Activated CD4-positive, alpha-beta T cell treated with anti-CD3 and anti-CD28 coated beads for 36 hours (primary cell): ENCODE data around the gene MRPL23. TPM values are rescaled to one million over a fixed set of nuclear protein-coding genes. Genes with fewer than 3 reads are reported as not detected.

Source experiments
- ATAC-seq: fragments of 200-7000 bp; cut with Tn5 transposase; one replicate; pipeline ENCODE4 v1.10.0; 2021; ENCODE audit warnings: mild to moderate bottlenecking, moderate library complexity
- CTCF ChIA-PET: fragments of 350-600 bp; sonication (Branson Sonifier 250); formaldehyde crosslinking; loops from one replicate; lab custom pipeline; 2021; ENCODE audit warnings: antibody characterized with exemption; lab: Charles Lee
- POLR2A ChIA-PET: fragments of 350-600 bp; sonication (Branson Sonifier 250); formaldehyde crosslinking; loops from one replicate; lab custom pipeline; 2021; ENCODE audit warnings: antibody characterized with exemption, inconsistent platforms; lab: Charles Lee
- DNase-seq: peaks from one replicate; pipeline ENCODE4 v3.0.0-alpha.2; 2020
- H3K27ac Mint-ChIP-seq: one replicate; pipeline ENCODE4 v1.8.0; 2021; ENCODE audit warnings: mixed read lengths
- H3K27me3 Mint-ChIP-seq: one replicate; pipeline ENCODE4 v1.8.0; 2021; ENCODE audit warnings: mixed read lengths
- H3K36me3 Mint-ChIP-seq: one replicate; pipeline ENCODE4 v1.8.0; 2021; ENCODE audit warnings: low read depth, mixed read lengths
- H3K4me1 Mint-ChIP-seq: one replicate; pipeline ENCODE4 v1.8.0; 2021; ENCODE audit warnings: mixed read lengths
- H3K4me3 Mint-ChIP-seq: one replicate; pipeline ENCODE4 v1.8.0; 2021; ENCODE audit warnings: mild to moderate bottlenecking, moderate library complexity, mixed read lengths
- H3K9me3 Mint-ChIP-seq: one replicate; pipeline ENCODE4 v1.8.0; 2021; ENCODE audit warnings: low read depth, mixed read lengths
- intact Hi-C, 2 experiments: fragments of 100-400 bp; cut with DNase I in 1 of 2; cut with micrococcal nuclease in 1 of 2; formaldehyde crosslinking; loops; one replicate each; pipeline versions ENCODE4 v1.14.2 to v1.15.1; 2022 to 2024; cut with DNase I, micrococcal nuclease
- total RNA-seq, 2 experiments: library from RNA; stranded (reverse); gene quantifications; one replicate each; pipeline ENCODE4 v1.2.3, GENCODE V29; 2021

The MRPL23 gene
- total RNA-seq, 2 experiments from 2014 or later, result 106 to 137 TPM

DNA sequence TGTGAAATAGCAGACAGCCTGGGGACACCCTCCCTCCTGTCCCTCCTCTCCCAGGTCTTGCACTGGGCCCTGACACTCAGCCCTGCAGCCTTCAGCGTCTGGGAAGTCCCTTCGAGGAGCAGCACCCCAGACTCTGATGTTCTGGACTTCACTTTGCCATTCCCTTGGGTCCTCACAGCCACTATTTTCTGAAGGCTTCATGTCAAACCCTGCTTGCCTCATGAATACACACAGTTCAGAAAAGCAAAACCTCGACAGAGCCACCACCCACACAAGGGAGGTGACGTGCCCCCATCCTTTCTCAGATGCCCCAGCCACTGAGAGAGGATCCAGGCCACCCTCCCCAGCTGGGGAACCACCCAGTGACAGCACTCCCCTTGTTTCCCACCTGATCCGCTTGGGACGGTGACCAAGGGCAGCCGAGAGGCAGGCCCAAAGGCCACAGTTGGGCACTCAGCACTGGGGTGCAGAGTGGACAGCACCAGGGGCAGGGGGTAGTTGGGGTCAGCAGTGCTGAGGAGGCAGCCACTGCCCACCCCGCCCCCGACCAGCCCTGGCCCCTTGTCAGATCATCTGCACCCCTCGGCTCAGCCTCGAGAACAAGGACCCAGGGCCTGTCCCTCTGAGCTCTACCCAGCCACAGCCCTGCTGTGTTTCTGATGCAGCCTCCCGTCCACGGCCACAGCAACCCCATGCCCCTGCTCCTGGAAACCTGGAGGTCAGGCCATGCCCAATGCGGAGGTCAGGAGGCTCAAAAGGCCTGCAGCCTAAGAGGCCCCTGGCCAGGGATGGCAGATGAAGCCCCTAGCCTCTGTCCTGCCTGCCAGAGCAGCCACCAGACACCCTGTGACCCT lies 30.8 kb upstream of the MRPL23 start:
- ATAC-seq (peak; percentile 44), DNase-seq (peak; percentile 49)
- Mint-ChIP-seq H3K9me3 (no peaks in the 10 kb centered on the region), H3K4me1 (peaks cover 7% of the 10 kb centered on the region), H3K27me3 (peaks cover 12% of the 10 kb centered on the region), H3K4me3 (no peak overlapping the region), H3K27ac (no peak overlapping the region), H3K36me3 (no peaks in the 10 kb centered on the region)
- ChIA-PET POLR2A (no interaction called here), CTCF (interaction anchor here (0.5 to 1.6 kb wide), 5 partner anchors 15 to 438 kb away, joined by 3 to 11 read pairs (median 4); partner anchors contain the start of gene PRR33)
- intact Hi-C loops, result loop anchor here (5.0 kb wide), 3 partner anchors 34 to 236 kb away; no protein-coding TSS in a partner anchor

DNA sequence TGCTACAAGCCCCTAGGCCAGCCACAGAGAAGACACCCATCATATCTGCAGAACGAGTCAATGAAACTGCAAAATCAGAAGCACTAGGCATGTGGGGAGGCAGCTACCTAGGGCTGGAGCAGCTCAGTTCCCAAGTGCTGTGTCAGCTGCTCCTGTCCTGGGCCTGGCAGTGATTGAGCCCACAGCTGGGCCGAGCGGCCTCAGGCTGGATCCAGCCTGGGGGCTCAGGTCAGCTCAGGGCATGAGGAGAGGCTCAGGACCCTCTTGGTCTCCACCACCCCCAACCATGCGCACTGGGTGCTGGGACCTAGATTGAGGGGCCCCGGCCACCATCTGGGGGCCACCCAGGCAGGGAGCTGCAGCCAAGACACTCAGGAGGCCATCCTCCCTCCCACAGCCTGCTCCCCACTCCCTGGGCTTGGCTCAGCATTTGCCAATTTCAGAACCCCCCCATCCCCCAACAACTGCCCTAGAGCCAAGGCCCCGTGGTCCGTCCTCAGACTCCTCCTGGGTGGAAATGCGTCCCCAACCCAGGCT lies 30.1 kb upstream of the MRPL23 start:
- ChIA-PET CTCF (interaction anchor here (0.6 to 1.6 kb wide), 4 partner anchors 26 to 84 kb away, joined by 3 to 11 read pairs (median 4); partner anchors contain the start of gene PRR33), POLR2A (interaction anchor here (0.6 kb wide), 1 partner anchor 171 kb away, joined by 3 read pairs; no protein-coding TSS in a partner anchor)
- Mint-ChIP-seq H3K4me1 (peaks cover 7% of the 10 kb centered on the region), H3K9me3 (no peaks in the 10 kb centered on the region), H3K27me3 (peaks cover 12% of the 10 kb centered on the region), H3K27ac (no peak overlapping the region), H3K4me3 (no peak overlapping the region), H3K36me3 (no peaks in the 10 kb centered on the region)
- ATAC-seq (peak; percentile 33), DNase-seq (no peak)
- intact Hi-C loops, result loop anchor here (5.0 kb wide), 3 partner anchors 35 to 235 kb away; no protein-coding TSS in a partner anchor

DNA sequence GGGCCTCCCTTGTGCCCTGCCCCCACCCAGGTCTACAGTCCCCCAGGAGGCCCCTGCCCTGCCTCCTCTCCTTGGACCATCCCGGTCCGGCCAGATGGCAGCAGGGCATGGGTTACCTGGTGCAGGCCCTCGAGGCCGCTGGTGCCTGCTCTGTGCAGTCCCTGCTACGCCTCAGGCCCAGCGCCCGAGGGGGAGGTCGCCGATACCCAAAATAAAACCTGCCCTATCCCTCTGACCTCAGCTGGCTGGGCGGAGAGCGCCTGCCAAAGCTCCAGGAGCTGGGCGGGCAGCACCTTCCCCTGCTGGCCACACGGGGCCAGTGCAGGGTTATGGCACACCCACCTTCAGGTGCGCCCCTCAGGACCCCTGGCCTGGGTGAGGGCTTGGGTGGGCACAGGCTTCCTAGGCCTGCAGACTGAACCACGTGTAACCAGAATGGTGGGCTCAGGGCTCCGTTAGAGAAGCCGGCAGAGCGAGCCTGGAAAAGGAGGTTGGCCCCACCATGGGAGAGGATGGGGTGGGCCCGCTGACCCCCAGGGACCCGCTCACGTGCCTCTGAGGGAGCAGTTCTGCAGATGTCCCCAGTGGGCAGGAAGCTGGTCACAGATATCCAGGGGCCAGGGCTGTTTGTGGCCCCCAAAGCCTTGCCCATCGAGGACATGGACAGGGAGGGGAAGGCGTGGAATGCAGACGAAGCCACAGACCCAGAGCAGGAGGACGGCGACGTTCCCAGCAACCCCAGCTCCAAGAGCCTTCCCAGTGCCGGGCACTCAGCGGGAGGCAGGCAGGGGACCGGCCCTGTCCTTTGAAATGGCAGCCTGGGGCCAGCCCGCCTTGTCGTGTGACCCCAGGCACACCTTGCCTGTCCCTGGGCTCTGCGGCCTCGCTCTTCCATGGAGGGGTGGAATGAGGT lies 29.4 kb upstream of the MRPL23 start:
- DNase-seq (no peak), ATAC-seq (peak; percentile 33)
- intact Hi-C loops, result loop anchor here (1.0 to 5.0 kb wide), 5 partner anchors 35 to 235 kb away; partner anchors contain the start of gene TNNI2 (in 1 of the 2)
- POLR2A ChIA-PET, result interaction anchor here (0.6 kb wide), 1 partner anchor 172 kb away, joined by 3 read pairs; no protein-coding TSS in a partner anchor
- Mint-ChIP-seq H3K4me1 (peaks cover 7% of the 10 kb centered on the region), H3K27ac (no peak overlapping the region), H3K36me3 (no peaks in the 10 kb centered on the region), H3K9me3 (no peaks in the 10 kb centered on the region), H3K4me3 (no peak overlapping the region), H3K27me3 (peaks cover 12% of the 10 kb centered on the region)
- CTCF ChIA-PET, result interaction anchor here (0.6 to 1.6 kb wide), 7 partner anchors 27 to 83 kb away, joined by 3 to 11 read pairs (median 3); partner anchors contain the start of genes LSP1 and PRR33

DNA sequence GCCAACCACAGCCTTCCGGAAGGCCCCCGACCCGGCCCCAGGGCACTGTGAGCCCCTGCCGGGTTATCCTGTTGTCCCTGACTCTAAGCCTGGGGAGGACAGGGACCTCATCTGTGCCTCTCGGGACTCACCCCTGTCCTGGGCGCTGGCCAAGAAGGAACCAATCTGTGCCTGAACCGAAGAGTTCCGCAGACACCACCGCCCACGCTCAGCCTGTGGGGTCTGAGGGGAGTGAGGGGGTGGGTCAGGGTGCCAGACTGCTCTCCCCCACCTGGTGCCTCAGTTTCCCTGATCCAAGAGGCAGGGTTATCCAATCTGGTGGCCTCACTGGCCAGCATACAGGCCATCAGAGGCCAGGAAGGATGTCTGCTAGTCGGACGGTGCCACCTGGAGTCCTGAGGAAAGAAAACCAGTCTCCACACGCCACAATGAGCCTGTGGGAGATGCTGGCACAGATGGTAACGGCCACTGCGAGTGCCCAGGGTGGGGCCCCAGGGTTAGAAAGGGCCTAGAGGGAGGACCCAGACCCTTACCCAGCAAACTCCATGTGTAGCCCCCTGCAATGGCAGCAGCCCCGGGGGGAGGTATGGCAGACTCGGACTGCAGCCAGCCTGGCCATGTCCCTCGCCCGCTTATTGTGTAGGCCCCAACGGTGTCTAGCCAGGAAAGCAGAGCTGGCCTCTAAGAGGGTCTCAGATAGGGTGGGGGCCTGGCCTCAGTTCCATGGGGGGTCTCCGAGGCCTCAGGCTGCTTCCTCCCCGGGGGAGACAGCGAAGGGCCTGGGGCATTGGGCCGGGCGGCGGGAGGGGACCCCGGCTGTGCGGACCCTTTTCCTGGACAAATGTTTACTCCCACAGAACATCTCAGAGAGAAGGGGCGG lies 28.5 kb upstream of the MRPL23 start:
- peak; percentile 37 for DNase-seq
- POLR2A ChIA-PET, result no interaction called here
- peaks cover 13% of the 10 kb centered on the region for H3K27me3 Mint-ChIP-seq
- CTCF ChIA-PET, result interaction anchor here (0.6 to 0.8 kb wide), 2 partner anchors 37 to 59 kb away, joined by 3 read pairs; no protein-coding TSS in a partner anchor
- intact Hi-C loops, result loop anchor here (1.0 to 5.0 kb wide), 5 partner anchors 36 to 234 kb away; partner anchors contain the start of gene TNNI2 (in 1 of the 2)
- H3K9me3 Mint-ChIP-seq, result no peaks in the 10 kb centered on the region
- H3K27ac Mint-ChIP-seq, result no peak overlapping the region
- H3K4me3 Mint-ChIP-seq, result no peak overlapping the region
- ATAC-seq, result no peak
- no peaks in the 10 kb centered on the region for H3K36me3 Mint-ChIP-seq
- peaks cover 8% of the 10 kb centered on the region for H3K4me1 Mint-ChIP-seq

DNA sequence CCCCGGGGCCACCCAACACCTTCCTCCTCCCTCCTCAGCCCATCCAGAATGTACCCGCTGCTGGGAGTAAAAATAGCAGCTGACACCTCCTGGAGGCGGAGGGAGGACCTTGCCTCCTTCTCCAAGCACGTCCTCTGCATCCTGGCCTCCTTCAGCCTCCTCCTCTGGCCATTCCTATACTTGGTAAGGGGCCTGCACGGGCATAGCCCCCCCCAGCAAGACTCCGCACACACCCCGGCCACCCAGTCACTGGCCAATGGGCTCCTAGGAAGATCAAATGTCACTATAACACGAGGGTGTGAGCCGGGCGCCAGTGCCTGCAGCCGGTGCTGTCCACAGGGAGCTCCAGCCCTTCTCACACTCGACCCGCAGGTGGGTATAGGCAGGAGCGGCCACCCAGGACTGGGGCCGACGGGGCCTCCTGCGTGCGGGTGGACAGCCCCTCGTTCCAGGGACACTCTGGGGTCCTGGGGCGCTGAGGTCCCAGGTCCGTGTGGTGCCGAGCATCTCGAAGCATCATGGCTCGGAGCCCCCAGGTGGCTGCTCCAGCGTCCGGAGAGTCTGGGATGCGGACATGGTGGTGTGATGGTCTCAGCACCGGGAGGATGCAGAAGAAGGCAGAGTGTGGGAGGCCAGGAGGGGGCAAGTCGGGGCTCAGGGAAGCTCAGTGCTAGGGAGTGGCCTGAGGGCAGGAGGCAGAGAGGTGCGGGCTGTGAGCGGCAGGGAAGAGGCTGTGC lies 27.6 kb upstream of the MRPL23 start, which contains the start of gene TNNT3:
TNNT3 (plus strand) TSS at position 313 of the 737 bp plus-strand sequence. CDS start 3,172 bp downstream, outside the sequence.
- no peaks in the 10 kb centered on the region for H3K9me3 Mint-ChIP-seq
- POLR2A ChIA-PET, result no interaction called here
- intact Hi-C loops, result loop anchor here (2.0 to 5.0 kb wide), 4 partner anchors 37 to 233 kb away; no protein-coding TSS in a partner anchor
- no peaks in the 10 kb centered on the region for H3K36me3 Mint-ChIP-seq
- H3K27ac Mint-ChIP-seq, result no peak within 1 kb of the TSS
- CTCF ChIA-PET, result interaction anchor here (0.6 kb wide), 1 partner anchor 50 kb away, joined by 3 read pairs; no protein-coding TSS in a partner anchor
- peaks cover 11% of the 10 kb centered on the region for H3K4me1 Mint-ChIP-seq
- H3K4me3 Mint-ChIP-seq, result no peak within 1 kb of the TSS
- H3K27me3 Mint-ChIP-seq, result peaks cover 11% of the 10 kb centered on the region
- no peak for ATAC-seq
- no peak for DNase-seq

DNA sequence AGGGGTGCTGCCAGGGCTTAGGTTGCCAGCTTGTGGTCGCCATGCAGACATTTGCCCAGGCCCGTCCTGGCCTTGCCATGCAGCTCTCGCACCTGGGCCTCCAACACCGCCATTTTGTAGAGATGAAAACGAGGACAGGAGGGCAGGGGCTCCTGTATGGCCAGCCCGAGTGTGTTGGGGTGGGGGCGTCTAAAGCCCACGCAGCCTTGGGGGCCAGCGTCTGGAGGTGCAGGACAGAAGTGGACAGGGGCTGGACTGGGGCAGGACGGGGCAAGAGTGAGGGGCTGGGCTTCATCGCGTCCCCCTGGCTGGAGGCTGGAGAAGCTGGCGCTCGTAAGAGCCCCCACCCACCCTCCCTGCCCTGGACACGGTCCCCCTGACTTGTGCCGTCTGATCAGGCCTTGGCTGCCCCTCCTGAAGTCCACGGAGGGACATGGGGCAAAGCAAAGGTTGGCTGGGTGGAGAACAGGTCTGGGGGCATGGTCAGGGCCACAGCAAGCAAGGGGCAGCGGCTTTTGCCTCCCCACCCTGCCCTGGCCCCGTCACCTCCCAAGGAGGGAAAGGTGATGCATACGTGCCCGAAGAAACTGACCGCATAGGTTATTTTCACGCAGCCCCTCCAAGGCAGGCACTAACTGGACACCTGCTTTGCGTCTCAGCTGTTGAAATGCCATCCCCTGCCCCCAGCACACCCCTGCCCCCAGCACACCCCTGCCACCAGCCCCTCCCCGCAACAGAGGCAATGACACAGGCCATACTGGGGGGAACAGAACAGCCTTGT lies 26.8 kb upstream of the MRPL23 start:
- DNase-seq (no peak), ATAC-seq (no peak)
- POLR2A ChIA-PET, result no interaction called here
- Mint-ChIP-seq H3K36me3 (no peaks in the 10 kb centered on the region), H3K4me3 (no peak overlapping the region), H3K27ac (no peak overlapping the region), H3K9me3 (no peaks in the 10 kb centered on the region), H3K27me3 (peaks cover 4% of the 10 kb centered on the region), H3K4me1 (peaks cover 11% of the 10 kb centered on the region)
- intact Hi-C loops, result no loop called here
- CTCF ChIA-PET, result interaction anchor here (0.6 kb wide), 1 partner anchor 50 kb away, joined by 3 read pairs; no protein-coding TSS in a partner anchor

DNA sequence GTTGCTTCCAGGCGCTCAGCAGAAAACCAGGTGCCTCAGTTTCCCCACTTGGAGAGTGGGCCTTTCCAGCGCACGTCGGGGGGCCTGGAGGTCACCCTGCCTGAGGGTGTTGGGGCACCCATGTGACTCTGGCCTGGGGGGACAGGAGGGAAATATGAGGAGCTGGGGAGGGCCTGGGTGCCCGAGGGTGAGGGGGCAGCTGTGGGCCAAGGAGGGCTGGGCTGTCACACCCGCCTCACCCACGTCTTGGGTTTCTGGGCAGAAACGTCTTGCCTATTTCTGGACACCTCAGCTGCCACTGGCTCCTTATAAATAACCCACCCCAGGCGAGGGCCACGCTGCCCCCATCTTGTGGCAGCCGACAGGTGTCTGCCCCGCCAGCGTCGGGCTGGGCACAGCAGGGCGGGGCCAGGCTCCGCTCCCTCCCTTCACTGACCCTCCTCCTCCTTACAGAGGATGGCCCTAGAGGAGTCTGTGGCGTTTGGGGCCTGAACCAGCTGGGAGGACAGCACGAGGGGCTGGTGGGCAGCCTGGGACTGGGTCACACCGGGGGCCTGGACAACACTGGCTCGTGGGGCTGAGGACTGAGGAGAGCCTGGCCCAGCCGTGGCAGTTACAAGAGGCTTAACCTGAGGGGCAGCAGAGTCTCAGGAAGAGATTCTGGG lies 26.1 kb upstream of the MRPL23 start:
- H3K36me3 Mint-ChIP-seq, result no peaks in the 10 kb centered on the region
- H3K4me1 Mint-ChIP-seq, result peaks cover 6% of the 10 kb centered on the region
- H3K4me3 Mint-ChIP-seq, result no peak overlapping the region
- ChIA-PET POLR2A (interaction anchor here (0.6 kb wide), 1 partner anchor 19 kb away, joined by 3 read pairs; no protein-coding TSS in a partner anchor), CTCF (interaction anchor here (0.7 to 1.3 kb wide), 5 partner anchors 30 to 227 kb away, joined by 3 to 5 read pairs (median 4); no protein-coding TSS in a partner anchor)
- no peak overlapping the region for H3K27ac Mint-ChIP-seq
- peaks cover 4% of the 10 kb centered on the region for H3K27me3 Mint-ChIP-seq
- intact Hi-C loops, result no loop called here
- ATAC-seq, result no peak
- H3K9me3 Mint-ChIP-seq, result no peaks in the 10 kb centered on the region
- no peak for DNase-seq

DNA sequence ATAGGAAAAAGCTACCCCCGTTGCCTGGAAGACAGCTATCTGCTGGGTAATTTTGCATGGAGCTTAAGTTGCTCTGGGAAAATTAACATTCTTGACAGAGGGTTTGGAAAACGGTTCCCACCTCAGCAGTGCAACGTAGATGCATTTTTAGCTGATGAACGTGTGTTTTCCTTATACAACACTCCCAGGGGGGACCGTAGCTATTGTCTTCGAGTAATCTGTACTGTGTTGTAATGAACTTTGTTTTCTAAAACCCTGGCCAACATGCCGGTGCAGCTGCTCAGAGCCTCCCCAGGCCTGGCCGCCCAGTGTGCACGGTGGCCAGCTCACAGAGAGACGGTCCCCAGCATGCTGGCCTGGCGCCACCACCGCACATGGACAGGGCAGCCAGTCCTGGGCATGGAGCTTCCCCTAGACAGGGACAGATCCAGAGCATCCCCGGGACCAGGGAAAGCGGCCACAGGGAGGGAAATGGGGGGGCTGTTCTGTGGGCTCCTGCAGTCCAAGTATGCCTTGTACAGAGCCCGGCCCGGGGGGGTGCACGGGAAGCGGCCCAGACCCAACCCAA lies 25.5 kb upstream of the MRPL23 start:
- H3K27me3 Mint-ChIP-seq, result peaks cover 4% of the 10 kb centered on the region
- no peak for DNase-seq
- ChIA-PET CTCF (interaction anchor here (0.7 to 1.3 kb wide), 5 partner anchors 31 to 228 kb away, joined by 3 to 5 read pairs (median 4); no protein-coding TSS in a partner anchor), POLR2A (no interaction called here)
- peaks cover 4% of the 10 kb centered on the region for H3K4me1 Mint-ChIP-seq
- ATAC-seq, result no peak
- H3K4me3 Mint-ChIP-seq, result no peak overlapping the region
- H3K27ac Mint-ChIP-seq, result no peak overlapping the region
- intact Hi-C loops, result no loop called here
- no peaks in the 10 kb centered on the region for H3K36me3 Mint-ChIP-seq
- no peaks in the 10 kb centered on the region for H3K9me3 Mint-ChIP-seq
